Measurements from ENCODE around the gene BMPR1B. TPM values are rescaled to one million over a fixed set of nuclear protein-coding genes. Genes with fewer than 3 reads are reported as not detected.

The BMPR1B gene
- polyA plus RNA-seq, 2 of the 4 experiments (the other 2 are of a cell fraction): 6.4 to 21.2 TPM

DNA sequence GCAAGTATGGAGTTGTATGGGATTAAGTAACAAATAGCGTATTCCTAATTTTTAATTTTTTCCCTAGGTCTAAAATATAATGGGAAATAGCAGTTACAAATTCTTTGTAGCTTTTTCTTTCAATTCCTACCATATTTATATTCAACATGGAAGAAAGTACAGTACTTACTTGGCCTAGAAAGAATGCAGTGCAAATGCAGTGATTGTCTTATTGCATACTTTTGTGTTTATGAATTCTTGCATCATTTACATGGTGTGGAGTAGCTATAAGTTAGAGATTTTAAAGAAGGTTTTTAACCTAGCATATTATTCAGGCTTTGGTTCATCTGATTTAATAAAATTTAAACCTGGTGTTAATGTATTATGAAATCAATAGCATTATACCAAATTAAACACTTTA is 263.3 kb downstream of the BMPR1B start:
- Histone ChIP-seq H3K4me2 (peak overlapping the region; percentile 75; the same call in 1 of the 3 replicates), H3K4me1 (peaks cover 67% of the 10 kb centered on the region), H3K4me3 (no peak overlapping the region), H3K27ac (peak overlapping the region in 1 of 2 experiments; percentile 34; a peak in 1 of 6 replicates), H3K9me3 (no peaks in the 10 kb centered on the region)
- ATAC-seq (no peak), DNase-seq (ENCODE audit: low read depth in 1 of 2, low spot score in 1 of 2) (no peak), FAIRE-seq (no peak)
- ChIA-PET POLR2A (no interaction called here), CTCF (interaction anchor here (0.8 kb wide), 1 partner anchor 18 kb away, joined by 3 read pairs; no protein-coding TSS in a partner anchor)
- TF ChIP-seq POLR2AphosphoS2 (conservative IDR thresholded peaks at IDR 0.05; ENCODE audit: low read length): no peak
- TF ChIP-seq RCOR1 (IDR thresholded peaks at IDR 0.05; ENCODE audit: low read depth, low read length): no peak
- TF ChIP-seq ZFP36 (IDR thresholded peaks at IDR 0.05; ENCODE audit: borderline replicate concordance, partially characterized antibody): no peak
- TF ChIP-seq RARB (CRISPR knock-in tag; IDR thresholded peaks at IDR 0.05): no peak
- no peak for TF ChIP-seq NR3C1 (IDR thresholded peaks at IDR 0.05)
- TF ChIP-seq, protein P1, sequence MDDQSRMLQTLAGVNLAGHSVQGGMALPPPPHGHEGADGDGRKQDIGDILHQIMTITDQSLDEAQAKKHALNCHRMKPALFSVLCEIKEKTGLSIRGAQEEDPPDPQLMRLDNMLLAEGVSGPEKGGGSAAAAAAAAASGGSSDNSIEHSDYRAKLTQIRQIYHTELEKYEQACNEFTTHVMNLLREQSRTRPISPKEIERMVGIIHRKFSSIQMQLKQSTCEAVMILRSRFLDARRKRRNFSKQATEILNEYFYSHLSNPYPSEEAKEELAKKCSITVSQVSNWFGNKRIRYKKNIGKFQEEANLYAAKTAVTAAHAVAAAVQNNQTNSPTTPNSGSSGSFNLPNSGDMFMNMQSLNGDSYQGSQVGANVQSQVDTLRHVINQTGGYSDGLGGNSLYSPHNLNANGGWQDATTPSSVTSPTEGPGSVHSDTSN (IDR thresholded peaks at IDR 0.05): no peak
- no peak for TF ChIP-seq BHLHE40 (IDR thresholded peaks at IDR 0.05; ENCODE audit: low read depth, low read length)
- TF ChIP-seq RAD21 (conservative IDR thresholded peaks at IDR 0.05 in 1 of 2, IDR thresholded peaks at IDR 0.05 in 1 of 2): no peak
- no peak for TF ChIP-seq KDM1A (IDR thresholded peaks at IDR 0.05; ENCODE audit: low read depth)
- no peak for TF ChIP-seq CHD2 (IDR thresholded peaks at IDR 0.05; ENCODE audit: low read length, partially characterized antibody)
- TF ChIP-seq MYC (IDR thresholded peaks at IDR 0.05; ENCODE audit: borderline replicate concordance, low read length): no peak
- TF ChIP-seq HDAC2 (IDR thresholded peaks at IDR 0.05): no peak
- no peak for TF ChIP-seq ESRRA (IDR thresholded peaks at IDR 0.05; ENCODE audit: borderline replicate concordance, low read length)
- TF ChIP-seq MAFK (IDR thresholded peaks at IDR 0.05; ENCODE audit: partially characterized antibody): no peak
- TF ChIP-seq, protein P2, sequence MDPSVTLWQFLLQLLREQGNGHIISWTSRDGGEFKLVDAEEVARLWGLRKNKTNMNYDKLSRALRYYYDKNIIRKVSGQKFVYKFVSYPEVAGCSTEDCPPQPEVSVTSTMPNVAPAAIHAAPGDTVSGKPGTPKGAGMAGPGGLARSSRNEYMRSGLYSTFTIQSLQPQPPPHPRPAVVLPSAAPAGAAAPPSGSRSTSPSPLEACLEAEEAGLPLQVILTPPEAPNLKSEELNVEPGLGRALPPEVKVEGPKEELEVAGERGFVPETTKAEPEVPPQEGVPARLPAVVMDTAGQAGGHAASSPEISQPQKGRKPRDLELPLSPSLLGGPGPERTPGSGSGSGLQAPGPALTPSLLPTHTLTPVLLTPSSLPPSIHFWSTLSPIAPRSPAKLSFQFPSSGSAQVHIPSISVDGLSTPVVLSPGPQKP (IDR thresholded peaks at IDR 0.05; ENCODE audit: low read depth, low read length): no peak
- TF ChIP-seq EHF (CRISPR knock-in tag; IDR thresholded peaks at IDR 0.05): no peak
- TF ChIP-seq ZSCAN20 (CRISPR knock-in tag; IDR thresholded peaks at IDR 0.05): no peak
- no peak for TF ChIP-seq TFCP2L1 (CRISPR knock-in tag; IDR thresholded peaks at IDR 0.05)
- 93% methylated on average over 1 of the region's 1 CpG for WGBS (ENCODE audit: missing lambda C conversion rate)

DNA sequence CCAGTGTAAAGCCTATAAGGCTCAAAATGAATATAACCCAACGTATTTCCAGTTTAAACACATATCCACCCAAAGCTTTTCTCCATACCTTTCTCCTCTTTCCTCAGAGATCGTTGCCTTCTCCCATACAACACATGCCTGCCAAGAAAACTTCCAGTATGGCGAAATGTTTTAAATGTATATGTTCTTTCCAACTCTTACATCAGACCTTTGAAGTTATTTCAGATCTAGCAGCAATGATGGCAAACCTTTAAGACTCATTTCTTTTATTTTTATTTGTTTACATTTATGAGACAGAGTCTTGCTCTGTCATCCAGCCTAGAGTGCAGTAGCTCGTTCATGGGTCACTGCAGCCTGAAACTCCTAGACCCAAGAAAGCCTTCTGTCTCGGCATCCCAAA is 265.4 kb downstream of the BMPR1B start:
- DNase-seq (ENCODE audit: low read depth in 1 of 2, low spot score in 1 of 2): no peak
- Histone ChIP-seq H3K4me2 (peak overlapping the region; percentile 37), H3K4me3 (no peak overlapping the region), H3K4me1 (peaks cover 66% of the 10 kb centered on the region), H3K27ac (peak overlapping the region in 1 of 2 experiments; percentile 52; a peak in 3 of 6 replicates), H3K9me3 (no peaks in the 10 kb centered on the region)
- no peak for ATAC-seq
- ChIA-PET CTCF (interaction anchor here (1.1 kb wide), 1 partner anchor 18 kb away, joined by 5 read pairs; no protein-coding TSS in a partner anchor), POLR2A (no interaction called here)
- no peak for FAIRE-seq
- 60% methylated on average over 5 of the region's 5 CpGs for WGBS (ENCODE audit: missing lambda C conversion rate)
- no peak for TF ChIP-seq RARB (CRISPR knock-in tag; IDR thresholded peaks at IDR 0.05)
- no peak for TF ChIP-seq EP300 (IDR thresholded peaks at IDR 0.05)
- no peak for TF ChIP-seq FOXS1 (CRISPR knock-in tag; IDR thresholded peaks at IDR 0.05)

DNA sequence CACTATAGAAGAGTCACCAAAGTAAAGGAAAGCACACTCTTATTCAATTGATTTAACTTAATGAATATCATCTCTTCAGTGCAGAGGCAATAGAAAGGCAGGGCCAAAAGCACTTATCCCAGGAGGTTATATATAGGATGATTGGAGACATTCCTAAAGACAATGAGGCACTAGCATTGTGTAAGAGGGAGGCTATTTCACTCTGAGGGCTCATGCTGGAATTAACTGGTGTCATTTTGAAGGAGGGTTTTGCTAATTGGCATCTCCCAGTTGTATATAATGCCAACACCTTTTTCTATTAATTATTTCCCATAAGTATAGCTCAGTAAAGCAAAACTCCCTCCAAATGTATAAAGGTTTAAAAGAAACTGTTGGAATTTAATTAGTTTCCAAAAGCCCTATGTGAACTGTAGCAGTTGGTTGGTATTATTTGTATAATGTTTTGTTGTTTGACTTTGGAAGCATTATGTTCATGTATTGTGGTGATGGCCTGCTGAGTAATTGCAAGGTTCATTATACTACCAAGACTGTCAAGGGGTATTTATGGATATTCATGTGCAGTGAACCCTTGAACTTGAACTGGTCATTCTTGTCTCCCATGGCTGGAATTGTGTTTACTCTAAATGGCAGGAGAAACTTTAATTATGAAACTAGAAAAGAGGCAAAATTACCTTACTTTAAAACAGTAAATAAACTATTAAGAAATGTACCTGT is 270.3 kb downstream of the BMPR1B start:
- Histone ChIP-seq H3K4me1 (peaks cover 30% of the 10 kb centered on the region), H3K4me3 (no peak overlapping the region), H3K27ac (no peak overlapping the region), H3K4me2 (peak overlapping the region; percentile 34; the same call in 2 of the 3 replicates), H3K9me3 (0 out of 3 replicates have a peak, but pooled peaks cover 4% of the 10 kb centered on the region)
- POLR2A ChIA-PET: no interaction called here
- DNase-seq (ENCODE audit: low read depth in 1 of 2, low spot score in 1 of 2) (no peak), ATAC-seq (no peak), FAIRE-seq (no peak)
- CTCF ChIA-PET: no interaction called here
- TF ChIP-seq HOXB5 (CRISPR knock-in tag; IDR thresholded peaks at IDR 0.05) (no peak), CHD2 (IDR thresholded peaks at IDR 0.05; ENCODE audit: low read length, partially characterized antibody) (no peak)
